OCI-LY3 (cell line): Measurements from ENCODE around the gene SIGMAR1.

ENCODE experiments used
- H2AFZ ChIP-seq: fragments of 200-600, 300-600 bp; shearing (Covaris generic); 2 replicates; pipeline ENCODE4 v1.6.0; 2014; ENCODE audit warnings: antibody characterized with exemption, low read depth, low read length
- H3K27ac ChIP-seq: fragments of 200-600, 300-600 bp; sonication (generic); 2 replicates; pipeline ENCODE4 v1.5.1; 2014; ENCODE audit warnings: mild to moderate bottlenecking, low read length, moderate library complexity, mixed read lengths
- H3K27me3 ChIP-seq: fragments of 200-600, 300-600 bp; sonication (generic); 2 replicates; pipeline ENCODE4 v1.6.1; 2014; ENCODE audit warnings: low read depth, low read length, mixed read lengths
- H3K36me3 ChIP-seq: fragments of 200-600, 300-600 bp; sonication (generic); replicated peaks from 2 replicates; pipeline ENCODE3; 2014; ENCODE audit warnings: low read depth, low read length, mixed read lengths
- H3K4me1 ChIP-seq: fragments of 300-600, 200-600 bp; sonication (generic); 2 replicates; pipeline ENCODE4 v1.6.1; 2014; ENCODE audit warnings: low read length, mixed read lengths
- H3K4me2 ChIP-seq: fragments of 200-600, 300-600 bp; sonication (generic); 2 replicates; pipeline ENCODE4 v1.6.1; 2014; ENCODE audit warnings: low read length, mixed read lengths
- H3K4me3 ChIP-seq: fragments of 300-600, 200-600 bp; sonication (generic); 2 replicates; pipeline ENCODE4 v1.5.1; 2014; ENCODE audit warnings: antibody characterized with exemption, mild to moderate bottlenecking, low read length, moderate library complexity
- H3K79me2 ChIP-seq: fragments of 300-600, 200-600 bp; shearing (Covaris generic); 2 replicates; pipeline ENCODE4 v1.6.1; 2014; ENCODE audit warnings: mild to moderate bottlenecking, low read length, mixed read lengths
- H3K9ac ChIP-seq: fragments of 300-600, 200-600 bp; shearing (Covaris generic); 2 replicates; pipeline ENCODE4 v1.6.0; 2014; ENCODE audit warnings: mild to moderate bottlenecking, low read length, moderate library complexity
- H3K9me3 ChIP-seq: fragments of 200-600, 300-600 bp; shearing (Covaris generic); 2 replicates; pipeline ENCODE4 v1.6.1; 2014; ENCODE audit warnings: low read length, mixed read lengths; ENCODE audit not compliant: insufficient read depth
- H4K20me1 ChIP-seq: fragments of 200-600, 300-600 bp; sonication (generic); 2 replicates; pipeline ENCODE4 v1.6.1; 2016; ENCODE audit warnings: low read length, mixed read lengths; ENCODE audit not compliant: insufficient read depth
- CTCF ChIP-seq: fragments of 200-600, 300-600 bp; sonication (generic); IDR thresholded peaks from 2 replicates; pipeline ENCODE4 v1.5.1; 2014; ENCODE audit warnings: antibody characterized with exemption, low read length, low read depth
- EZH2phosphoT487 ChIP-seq: fragments of 200-600 bp; shearing (Covaris generic); IDR thresholded peaks from 2 replicates; pipeline ENCODE4 v1.6.1; 2018; ENCODE audit warnings: antibody characterized with exemption, mixed run types, low read depth

Gene SIGMAR1

GRCh38 chr9:34674440-34674839 is 36.9 kb upstream of the SIGMAR1 start:
- Histone ChIP-seq H3K27ac (no peak overlapping the region), H3K9ac (no peak overlapping the region), H3K4me2 (no peak overlapping the region), H3K9me3 (no peaks in the 10 kb centered on the region), H3K79me2 (no peaks in the 10 kb centered on the region), H4K20me1 (no peaks in the 10 kb centered on the region), H2AFZ (no peak overlapping the region), H3K4me3 (no peak overlapping the region), H3K36me3 (peaks cover 5% of the 10 kb centered on the region), H3K4me1 (no peaks in the 10 kb centered on the region), H3K27me3 (no peaks in the 10 kb centered on the region)
- TF ChIP-seq CTCF: no peak
- no peak for TF ChIP-seq EZH2phosphoT487

GRCh38 chr9:34671307-34671706 is 33.7 kb upstream of the SIGMAR1 start:
- Histone ChIP-seq H3K27ac (no peak overlapping the region), H3K36me3 (peaks cover 9% of the 10 kb centered on the region), H3K4me3 (no peak overlapping the region), H3K4me2 (no peak overlapping the region), H3K9me3 (no peaks in the 10 kb centered on the region), H3K4me1 (no peaks in the 10 kb centered on the region), H2AFZ (no peak overlapping the region), H3K9ac (no peak overlapping the region), H3K79me2 (no peaks in the 10 kb centered on the region), H3K27me3 (no peaks in the 10 kb centered on the region), H4K20me1 (no peaks in the 10 kb centered on the region)
- TF ChIP-seq EZH2phosphoT487: no peak
- no peak for TF ChIP-seq CTCF

- no peaks in the 10 kb centered on the region for H4K20me1 ChIP-seq
- no peaks in the 10 kb centered on the region for H3K9me3 ChIP-seq
Measured at GRCh38 chr9:34669809-34670562, 32.4 kb upstream of the SIGMAR1 start.

More at GRCh38 chr9:34669809-34670562, 32.4 kb upstream of the SIGMAR1 start:
- H3K9ac ChIP-seq: no peak overlapping the region
- H3K27me3 ChIP-seq: no peaks in the 10 kb centered on the region
- no peak overlapping the region for H3K27ac ChIP-seq
- no peaks in the 10 kb centered on the region for H3K4me1 ChIP-seq
- H3K4me3 ChIP-seq: no peak overlapping the region
- no peak overlapping the region for H2AFZ ChIP-seq
- H3K79me2 ChIP-seq: no peaks in the 10 kb centered on the region
- no peak overlapping the region for H3K4me2 ChIP-seq
- H3K36me3 ChIP-seq: peaks cover 9% of the 10 kb centered on the region
- TF ChIP-seq EZH2phosphoT487 (no peak), CTCF (no peak)
